HepG2 (cell line): ENCODE measurements around the gene MTA1. TPM values are rescaled to one million over a fixed set of nuclear protein-coding genes. Genes with fewer than 3 reads are reported as not detected.

Experiments used
- HCFC1 ChIP-seq: fragments of 150-350 bp; IDR thresholded peaks from 2 replicates; pipeline ENCODE4 v1.6.1; 2014; ENCODE audit warnings: low read depth, low read length
- HHEX ChIP-seq: IDR thresholded peaks from 2 replicates; pipeline ENCODE4 v1.6.1; 2016; ENCODE audit warnings: control low read depth
- NFAT5 ChIP-seq: sonication (generic); formaldehyde crosslinking; IDR thresholded peaks from 2 replicates; pipeline ENCODE4 v1.4.0; 2020; ENCODE audit warnings: missing genetic modification reagents
- RFXANK ChIP-seq: IDR thresholded peaks from 2 replicates; pipeline ENCODE4 v1.6.1; 2016
- TFDP2 ChIP-seq: sonication (generic); formaldehyde crosslinking; IDR thresholded peaks from 2 replicates; pipeline ENCODE4 v1.4.0; 2020; ENCODE audit warnings: missing genetic modification reagents
- TGIF2 ChIP-seq: IDR thresholded peaks from 2 replicates; pipeline ENCODE4 v1.6.1; 2016; ENCODE audit warnings: control low read depth, missing compliant biosample characterization
- THAP8 ChIP-seq: sonication (generic); formaldehyde crosslinking; IDR thresholded peaks from 2 replicates; pipeline ENCODE4 v1.5.1; 2020; ENCODE audit warnings: missing genetic modification reagents, mild to moderate bottlenecking, borderline replicate concordance
- ZHX1 ChIP-seq: sonication (generic); formaldehyde crosslinking; IDR thresholded peaks from 2 replicates; pipeline ENCODE4 v1.8.1; 2022; ENCODE audit warnings: low read depth, mild to moderate bottlenecking, missing genetic modification reagents
- ZNF557 ChIP-seq: sonication (generic); formaldehyde crosslinking; IDR thresholded peaks from 2 replicates; pipeline ENCODE4 v1.4.0; 2020; ENCODE audit warnings: missing genetic modification reagents
- ZNF737 ChIP-seq: sonication (generic); formaldehyde crosslinking; IDR thresholded peaks from 2 replicates; pipeline ENCODE4 v1.5.0; 2020; ENCODE audit warnings: missing genetic modification reagents, mild to moderate bottlenecking, borderline replicate concordance
- polyA plus RNA-seq, 8 experiments: library from polyadenylated mRNA; depleted of rRNA in 3 of 8; stranded (reverse) in 7 of 8; unstranded in 1 of 8; fragments of >200 nt; fragmentation: Illumina TruSeq in 4 of 8; extraction: Trizol in 4 of 8; gene quantifications; 2 replicates each; pipeline versions ENCODE4 v1.2.1 to v1.2.3, GENCODE V29; 2011 to 2016; ENCODE audit warnings: low read depth in 4 of 8, missing spikeins in 1 of 8, mixed read lengths in 1 of 8; ENCODE audit not compliant: insufficient read depth in 1 of 8
- total RNA-seq, 5 experiments: library from RNA; depleted of rRNA; stranded (reverse); fragments of >200 nt; fragmentation: Illumina TruSeq; extraction: Trizol; gene quantifications; 2 replicates each; pipeline ENCODE4 v1.2.3, GENCODE V29; 2016; ENCODE audit warnings: low read depth in 1 of 5

The MTA1 gene
- total and polyA plus RNA-seq, 2 of the 13 experiments (the other 11 are each of a cell fraction or from before 2014, with no cell fraction given), result 35.2 to 85.8 TPM

GRCh38 chr14:105398726-105399465 is 20.7 kb upstream of the MTA1 start (continued):
- no peak; the same call in 1 of the 2 replicates for TF ChIP-seq ZHX1
- no peak; the same call in 1 of the 2 replicates for TF ChIP-seq ZNF557 (CRISPR knock-in tag)
- no peak for TF ChIP-seq HCFC1
- TF ChIP-seq ZNF737, result no peak
- peak; percentile 12; the same call in 1 of the 2 replicates for TF ChIP-seq THAP8 (CRISPR knock-in tag)
- TF ChIP-seq TFDP2 (CRISPR knock-in tag), result no peak; the same call in 1 of the 2 replicates
- TF ChIP-seq HHEX (CRISPR knock-in tag), result no peak
- 0 out of 2 replicates have a peak, but pooled peaks have one; percentile 20 for TF ChIP-seq NFAT5 (CRISPR knock-in tag)
- TF ChIP-seq RFXANK, result no peak
- no peak; the same call in 1 of the 2 replicates for TF ChIP-seq TGIF2 (CRISPR knock-in tag)
- TF ChIP-seq, all 625 proteins: peak for 212
